IgD-negative memory B cell (primary cell): ENCODE data around the gene POLN. TPM values are rescaled to one million over a fixed set of nuclear protein-coding genes. Genes with fewer than 3 reads are reported as not detected.

Experiments
- H3K27ac Mint-ChIP-seq, 3 donors: one replicate each; pipeline ENCODE4 v1.8.0; 2020 to 2022; ENCODE audit warnings: mild to moderate bottlenecking in 3 of 3, mixed read lengths in 3 of 3, moderate library complexity in 1 of 3
- H3K27me3 Mint-ChIP-seq: one replicate; pipeline ENCODE4 v1.8.0; 2021; ENCODE audit warnings: mixed read lengths
- H3K36me3 Mint-ChIP-seq: one replicate; pipeline ENCODE4 v1.8.0; 2020; ENCODE audit warnings: mild to moderate bottlenecking, mixed read lengths
- H3K4me1 Mint-ChIP-seq, 3 donors: one replicate each; pipeline ENCODE4 v1.8.0; 2020 to 2022; ENCODE audit warnings: mixed read lengths in 3 of 3, mild to moderate bottlenecking in 1 of 3
- H3K4me3 Mint-ChIP-seq, 4 donors: one replicate each; pipeline ENCODE4 v1.8.0; 2020 to 2022; ENCODE audit warnings: mild to moderate bottlenecking in 4 of 4, mixed read lengths in 4 of 4, moderate library complexity in 3 of 4
- H3K9me3 Mint-ChIP-seq, 3 donors: one replicate each; pipeline ENCODE4 v1.8.0; 2020 to 2021; ENCODE audit warnings: mixed read lengths in 3 of 3, mild to moderate bottlenecking in 1 of 3
- polyA plus RNA-seq: library from polyadenylated mRNA; unstranded; fragments of 300-500 nt; fragmentation: Illumina TruSeq; gene quantifications from one replicate; pipeline ENCODE4 v1.2.3, GENCODE V29; 2021

The POLN gene
- polyA plus RNA-seq, 1 donor from 2014 or later, result 0.09 TPM

GRCh38 chr4:2261853-2262144 is 19.9 kb upstream of the POLN start, which contains the start of gene MXD4:
MXD4 (minus strand) TSS chr4:2262109; CDS start chr4:2261980, 129 bp downstream.
- peak within 1 kb of the TSS; percentile 81 to 94 (median 90) for H3K4me3 Mint-ChIP-seq
- H3K4me1 Mint-ChIP-seq, result peaks cover 3 to 16% (median 8%) of the 10 kb centered on the region in 3 donors
- no peaks in the 10 kb centered on the region for H3K27me3 Mint-ChIP-seq
- H3K9me3 Mint-ChIP-seq, result no peaks in the 10 kb centered on the region
- H3K36me3 Mint-ChIP-seq, result no peaks in the 10 kb centered on the region
- H3K27ac Mint-ChIP-seq, result peak within 1 kb of the TSS; percentile 27 to 98 (median 86)

- Mint-ChIP-seq H3K4me3 (peak overlapping the region; percentile 81 to 94 (median 90)), H3K4me1 (peaks cover 4 to 17% (median 9%) of the 10 kb centered on the region in 3 donors), H3K36me3 (no peaks in the 10 kb centered on the region), H3K27me3 (no peaks in the 10 kb centered on the region), H3K9me3 (no peaks in the 10 kb centered on the region), H3K27ac (peak overlapping the region in 2 of 3 donors; percentile 27 to 98)
Observed at GRCh38 chr4:2261110-2261852, 19.4 kb upstream of the POLN start.

- Mint-ChIP-seq H3K4me1 (peaks cover 4 to 17% (median 9%) of the 10 kb centered on the region in 3 donors), H3K27me3 (no peaks in the 10 kb centered on the region), H3K4me3 (peak overlapping the region; percentile 65 to 87 (median 79)), H3K9me3 (no peaks in the 10 kb centered on the region), H3K27ac (peak overlapping the region in 1 of 3 donors; percentile 48), H3K36me3 (no peaks in the 10 kb centered on the region)
Observed at GRCh38 chr4:2260344-2261109, 18.6 kb upstream of the POLN start.

GRCh38 chr4:2259541-2260343 is 17.8 kb upstream of the POLN start:
- peaks cover 4 to 17% (median 11%) of the 10 kb centered on the region in 3 donors for H3K4me1 Mint-ChIP-seq
- H3K27ac Mint-ChIP-seq, result peak overlapping the region in 1 of 3 donors; percentile 48
- H3K4me3 Mint-ChIP-seq, result peak overlapping the region; percentile 55 to 87 (median 73)
- no peaks in the 10 kb centered on the region for H3K9me3 Mint-ChIP-seq
- no peaks in the 10 kb centered on the region for H3K27me3 Mint-ChIP-seq
- H3K36me3 Mint-ChIP-seq, result peaks cover 2% of the 10 kb centered on the region

GRCh38 chr4:2259036-2259540 is 17.2 kb upstream of the POLN start:
- peak overlapping the region in 2 of 4 donors; percentile 55 to 65 for H3K4me3 Mint-ChIP-seq
- H3K27me3 Mint-ChIP-seq, result no peaks in the 10 kb centered on the region
- peaks cover 2% of the 10 kb centered on the region for H3K36me3 Mint-ChIP-seq
- no peak overlapping the region for H3K27ac Mint-ChIP-seq
- peaks cover 4 to 19% (median 8%) of the 10 kb centered on the region in 3 donors for H3K4me1 Mint-ChIP-seq
- no peaks in the 10 kb centered on the region for H3K9me3 Mint-ChIP-seq

- Mint-ChIP-seq H3K36me3 (peaks cover 2% of the 10 kb centered on the region), H3K4me3 (peak overlapping the region in 2 of 4 donors; percentile 17 to 54), H3K27ac (no peak overlapping the region), H3K9me3 (no peaks in the 10 kb centered on the region), H3K4me1 (peaks cover 4 to 19% (median 7%) of the 10 kb centered on the region in 3 donors), H3K27me3 (no peaks in the 10 kb centered on the region)
Observed at GRCh38 chr4:2258091-2259035, 16.4 kb upstream of the POLN start.

GRCh38 chr4:2257361-2258081 is 15.6 kb upstream of the POLN start:
- peaks cover 4 to 19% (median 7%) of the 10 kb centered on the region in 3 donors for H3K4me1 Mint-ChIP-seq
- H3K27me3 Mint-ChIP-seq, result no peaks in the 10 kb centered on the region
- H3K4me3 Mint-ChIP-seq, result peak overlapping the region in 2 of 4 donors; percentile 54 to 65
- H3K9me3 Mint-ChIP-seq, result no peaks in the 10 kb centered on the region
- H3K36me3 Mint-ChIP-seq, result peaks cover 2% of the 10 kb centered on the region
- H3K27ac Mint-ChIP-seq, result peak overlapping the region in 2 of 3 donors; percentile 80

- H3K36me3 Mint-ChIP-seq, result peaks cover 2% of the 10 kb centered on the region
- H3K4me1 Mint-ChIP-seq, result peaks cover 4 to 19% (median 7%) of the 10 kb centered on the region in 3 donors
- H3K4me3 Mint-ChIP-seq, result peak overlapping the region in 3 of 4 donors; percentile 16 to 81 (median 65)
- peak overlapping the region; percentile 69 to 80 (median 80) for H3K27ac Mint-ChIP-seq
- H3K27me3 Mint-ChIP-seq, result no peaks in the 10 kb centered on the region
- H3K9me3 Mint-ChIP-seq, result no peaks in the 10 kb centered on the region
Observed at GRCh38 chr4:2256781-2257191, 14.9 kb upstream of the POLN start.

- no peaks in the 10 kb centered on the region for H3K27me3 Mint-ChIP-seq
- no peaks in the 10 kb centered on the region for H3K9me3 Mint-ChIP-seq
- H3K36me3 Mint-ChIP-seq, result peaks cover 2% of the 10 kb centered on the region
- H3K4me1 Mint-ChIP-seq, result peaks cover 4 to 19% (median 7%) of the 10 kb centered on the region in 3 donors
- H3K4me3 Mint-ChIP-seq, result no peak overlapping the region
- peak overlapping the region in 1 of 3 donors; percentile 69 for H3K27ac Mint-ChIP-seq
Observed at GRCh38 chr4:2256156-2256731, 14.3 kb upstream of the POLN start.

GRCh38 chr4:2255501-2256155 is 13.7 kb upstream of the POLN start:
- H3K27me3 Mint-ChIP-seq, result no peaks in the 10 kb centered on the region
- no peaks in the 10 kb centered on the region for H3K9me3 Mint-ChIP-seq
- H3K27ac Mint-ChIP-seq, result no peak overlapping the region
- H3K4me3 Mint-ChIP-seq, result peak overlapping the region in 1 of 4 donors; percentile 48
- peaks cover 2% of the 10 kb centered on the region for H3K36me3 Mint-ChIP-seq
- peaks cover 4 to 19% (median 7%) of the 10 kb centered on the region in 3 donors for H3K4me1 Mint-ChIP-seq

GRCh38 chr4:2254665-2255500 is 13.0 kb upstream of the POLN start:
- Mint-ChIP-seq H3K4me1 (peaks cover 4 to 16% (median 7%) of the 10 kb centered on the region in 3 donors), H3K36me3 (peaks cover 2% of the 10 kb centered on the region), H3K27ac (peak overlapping the region in 2 of 3 donors; percentile 32 to 83), H3K9me3 (no peaks in the 10 kb centered on the region), H3K27me3 (no peaks in the 10 kb centered on the region), H3K4me3 (peak overlapping the region in 2 of 4 donors; percentile 48 to 76)
